Smooth muscle cell (in vitro differentiated cells): ENCODE results near the gene KCNK3. TPM values are rescaled to one million over a fixed set of nuclear protein-coding genes. Genes with fewer than 3 reads are reported as not detected.

ENCODE experiments used
- DNase-seq: peaks from one replicate; lab custom pipeline; 2025; ENCODE audit not compliant: unreplicated experiment; lab: John Stamatoyannopoulos, UW
- H2AFZ ChIP-seq: fragments of 200-600 bp; sonication (generic); 2 replicates; pipeline ENCODE4 v1.6.0; 2016; ENCODE audit warnings: antibody characterized with exemption, low read depth, mild to moderate bottlenecking
- H3F3A ChIP-seq: fragments of 200-600 bp; sonication (generic); 2 replicates; pipeline ENCODE4 v1.6.0; 2017; ENCODE audit warnings: antibody characterized with exemption, low read depth
- H3K27ac ChIP-seq: fragments of 200-600 bp; sonication (generic); 2 replicates; pipeline ENCODE4 v1.5.1; 2016; ENCODE audit warnings: low read depth, mild to moderate bottlenecking
- H3K27me3 ChIP-seq: fragments of 200-600 bp; sonication (generic); 2 replicates; pipeline ENCODE4 v1.6.1; 2016; ENCODE audit warnings: low read depth, mild to moderate bottlenecking
- H3K36me3 ChIP-seq: fragments of 200-600 bp; sonication (generic); 2 replicates; pipeline ENCODE4 v1.5.1; 2016; ENCODE audit warnings: low read depth
- H3K4me1 ChIP-seq: fragments of 200-600 bp; sonication (generic); 2 replicates; pipeline ENCODE4 v1.5.1; 2016; ENCODE audit warnings: low read depth
- H3K4me2 ChIP-seq: fragments of 200-600 bp; sonication (generic); 2 replicates; pipeline ENCODE4 v1.6.0; 2016; ENCODE audit warnings: mild to moderate bottlenecking
- H3K4me3 ChIP-seq: fragments of 200-600 bp; sonication (generic); 2 replicates; pipeline ENCODE4 v1.5.1; 2016; ENCODE audit warnings: mild to moderate bottlenecking
- H3K79me2 ChIP-seq: fragments of 200-600 bp; sonication (generic); 2 replicates; pipeline ENCODE4 v1.6.0; 2016; ENCODE audit warnings: low read depth, mild to moderate bottlenecking
- H3K9ac ChIP-seq: fragments of 200-600 bp; sonication (generic); 2 replicates; pipeline ENCODE4 v1.6.0; 2016; ENCODE audit warnings: low read depth
- H3K9me3 ChIP-seq: fragments of 200-600 bp; sonication (generic); replicated peaks from 2 replicates; pipeline ENCODE4 v1.5.1; 2016; ENCODE audit warnings: low read depth
- H4K20me1 ChIP-seq: fragments of 200-600 bp; sonication (generic); 2 replicates; pipeline ENCODE4 v1.6.0; 2016; ENCODE audit warnings: low read depth
- WGBS: methylation state at CpG from one replicate; pipeline ENCODE4 v1.1.7; 2016; ENCODE audit warnings: low lambda C conversion rate; 5-methylcytosine and 5-hydroxymethylcytosine counted together
- polyA plus RNA-seq: library from polyadenylated mRNA; unstranded; fragments of >200 nt; fragmentation: Nextera tagmentation; extraction: Ambion mirVana; gene quantifications from 2 replicates; pipeline ENCODE4 v1.2.1, GENCODE V29; 2016
- total RNA-seq: library from RNA; depleted of rRNA; stranded (reverse); fragments of >200 nt; gene quantifications from 2 replicates; pipeline ENCODE4 v1.2.3, GENCODE V29; 2014
- TF ChIP-seq, protein P1 (sequence below): fragments of 200-600 bp; sonication (generic); IDR thresholded peaks from 2 replicates; pipeline ENCODE4 v1.5.1; 2017; ENCODE audit warnings: borderline replicate concordance, mild to moderate bottlenecking, antibody characterized with exemption; ENCODE audit not compliant: insufficient read depth, poor library complexity, severe bottlenecking

Gene KCNK3
- total and polyA plus RNA-seq, 2 experiments from 2014 or later = 1.1 to 7.5 TPM

DNA sequence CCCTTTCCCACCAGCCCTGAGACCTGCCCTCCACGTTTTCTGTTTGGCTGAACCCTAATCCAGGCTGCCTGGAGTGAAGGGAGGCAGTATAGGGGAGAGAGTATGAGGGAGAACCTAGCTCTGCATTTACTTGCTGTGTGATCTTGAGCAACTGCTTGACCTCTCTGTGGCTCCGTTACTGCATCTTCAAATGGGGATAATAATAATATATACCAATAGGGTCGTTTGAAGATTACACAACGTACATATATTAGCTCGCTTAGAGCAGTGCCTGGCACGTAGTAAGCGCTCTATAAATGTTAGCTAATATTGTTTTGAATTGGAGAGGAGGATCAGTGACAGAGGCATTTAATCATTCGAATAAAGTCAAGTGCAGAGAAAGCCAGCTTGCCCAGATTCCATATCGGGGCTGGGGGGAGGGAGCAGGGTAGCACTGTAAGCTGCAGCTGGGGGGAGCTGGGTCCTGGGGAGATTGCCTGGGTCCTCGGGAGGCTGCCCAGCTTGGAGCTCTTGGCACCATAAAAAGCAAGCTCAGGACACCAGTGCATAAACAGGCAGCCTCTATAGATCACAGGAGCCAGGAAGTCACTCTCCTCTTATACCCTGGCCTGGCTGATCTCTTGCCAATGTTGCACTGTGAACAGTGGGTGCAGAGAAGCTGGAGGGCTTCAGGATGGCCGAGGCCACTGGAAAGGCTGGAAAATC, 19.1 kb downstream of the KCNK3 start:
- Histone ChIP-seq H2AFZ (no peak overlapping the region), H3K4me3 (no peak overlapping the region), H3K9ac (no peak overlapping the region), H3K79me2 (no peaks in the 10 kb centered on the region), H3K27me3 (no peaks in the 10 kb centered on the region), H3K4me2 (no peak overlapping the region), H3F3A (no peaks in the 10 kb centered on the region), H4K20me1 (no peaks in the 10 kb centered on the region), H3K36me3 (no peaks in the 10 kb centered on the region), H3K27ac (no peak overlapping the region), H3K9me3 (no peaks in the 10 kb centered on the region), H3K4me1 (peaks cover 18% of the 10 kb centered on the region)
- 75% methylated on average over 11 of the region's 11 CpGs for WGBS
- TF ChIP-seq, protein P1, sequence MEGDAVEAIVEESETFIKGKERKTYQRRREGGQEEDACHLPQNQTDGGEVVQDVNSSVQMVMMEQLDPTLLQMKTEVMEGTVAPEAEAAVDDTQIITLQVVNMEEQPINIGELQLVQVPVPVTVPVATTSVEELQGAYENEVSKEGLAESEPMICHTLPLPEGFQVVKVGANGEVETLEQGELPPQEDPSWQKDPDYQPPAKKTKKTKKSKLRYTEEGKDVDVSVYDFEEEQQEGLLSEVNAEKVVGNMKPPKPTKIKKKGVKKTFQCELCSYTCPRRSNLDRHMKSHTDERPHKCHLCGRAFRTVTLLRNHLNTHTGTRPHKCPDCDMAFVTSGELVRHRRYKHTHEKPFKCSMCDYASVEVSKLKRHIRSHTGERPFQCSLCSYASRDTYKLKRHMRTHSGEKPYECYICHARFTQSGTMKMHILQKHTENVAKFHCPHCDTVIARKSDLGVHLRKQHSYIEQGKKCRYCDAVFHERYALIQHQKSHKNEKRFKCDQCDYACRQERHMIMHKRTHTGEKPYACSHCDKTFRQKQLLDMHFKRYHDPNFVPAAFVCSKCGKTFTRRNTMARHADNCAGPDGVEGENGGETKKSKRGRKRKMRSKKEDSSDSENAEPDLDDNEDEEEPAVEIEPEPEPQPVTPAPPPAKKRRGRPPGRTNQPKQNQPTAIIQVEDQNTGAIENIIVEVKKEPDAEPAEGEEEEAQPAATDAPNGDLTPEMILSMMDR = no peak
- no peak for DNase-seq

DNA sequence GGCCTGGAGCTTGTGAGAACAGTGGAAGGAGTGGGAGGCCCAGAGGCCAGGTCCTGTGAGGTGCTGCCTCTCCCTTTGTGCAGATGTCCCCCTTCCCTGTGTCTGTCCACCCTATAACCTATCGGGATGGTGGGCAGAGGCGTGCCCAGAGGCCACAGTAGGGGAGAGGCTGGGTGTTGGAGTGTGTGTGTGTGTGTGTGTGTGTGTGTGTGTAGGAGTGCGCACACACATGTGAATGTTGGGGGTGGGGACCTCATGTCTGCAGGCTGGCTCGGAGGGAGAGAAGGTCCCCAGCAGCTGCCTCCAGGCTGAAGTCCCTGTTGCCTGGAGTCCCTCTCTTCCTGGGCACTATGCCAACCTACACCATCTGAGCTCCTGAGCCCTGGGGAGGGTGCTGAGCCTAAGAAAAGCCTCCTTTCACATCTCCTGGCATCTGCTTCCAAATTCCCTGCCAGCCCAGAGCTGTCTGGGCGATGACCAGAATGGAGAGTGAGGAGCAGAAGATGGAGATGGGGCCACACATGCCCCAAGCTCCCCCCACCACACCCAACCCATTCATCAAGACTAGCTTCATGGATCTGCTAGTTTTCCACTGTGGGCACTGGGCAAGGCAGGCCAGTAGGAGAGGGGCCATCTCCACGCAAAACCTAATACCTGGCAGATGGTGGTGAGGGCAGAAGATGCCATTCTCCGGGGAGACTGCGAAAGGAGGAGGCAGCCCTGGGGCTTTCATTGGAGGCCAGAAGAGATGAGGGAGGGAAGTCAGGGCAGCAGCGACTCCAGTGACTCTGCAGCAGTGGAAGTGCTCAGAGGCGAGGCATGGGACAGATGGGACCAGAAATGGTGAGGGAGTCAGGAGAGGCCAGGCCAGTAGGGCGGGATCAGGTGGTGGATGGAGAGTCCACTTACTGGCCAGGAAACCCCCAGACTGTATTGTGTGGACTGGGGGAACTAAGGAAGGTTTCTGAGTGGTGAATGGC, 20.3 kb downstream of the KCNK3 start:
- 91% methylated on average over 10 of the region's 11 CpGs for WGBS
- Histone ChIP-seq H3K9ac (no peak overlapping the region), H3K79me2 (no peaks in the 10 kb centered on the region), H3K4me1 (peaks cover 11% of the 10 kb centered on the region), H3K9me3 (no peaks in the 10 kb centered on the region), H3K4me3 (no peak overlapping the region), H3F3A (no peaks in the 10 kb centered on the region), H3K27me3 (no peaks in the 10 kb centered on the region), H4K20me1 (no peaks in the 10 kb centered on the region), H2AFZ (no peak overlapping the region), H3K27ac (no peak overlapping the region), H3K36me3 (no peaks in the 10 kb centered on the region), H3K4me2 (no peak overlapping the region)
- TF ChIP-seq, protein P1 = no peak
- no peak for DNase-seq

DNA sequence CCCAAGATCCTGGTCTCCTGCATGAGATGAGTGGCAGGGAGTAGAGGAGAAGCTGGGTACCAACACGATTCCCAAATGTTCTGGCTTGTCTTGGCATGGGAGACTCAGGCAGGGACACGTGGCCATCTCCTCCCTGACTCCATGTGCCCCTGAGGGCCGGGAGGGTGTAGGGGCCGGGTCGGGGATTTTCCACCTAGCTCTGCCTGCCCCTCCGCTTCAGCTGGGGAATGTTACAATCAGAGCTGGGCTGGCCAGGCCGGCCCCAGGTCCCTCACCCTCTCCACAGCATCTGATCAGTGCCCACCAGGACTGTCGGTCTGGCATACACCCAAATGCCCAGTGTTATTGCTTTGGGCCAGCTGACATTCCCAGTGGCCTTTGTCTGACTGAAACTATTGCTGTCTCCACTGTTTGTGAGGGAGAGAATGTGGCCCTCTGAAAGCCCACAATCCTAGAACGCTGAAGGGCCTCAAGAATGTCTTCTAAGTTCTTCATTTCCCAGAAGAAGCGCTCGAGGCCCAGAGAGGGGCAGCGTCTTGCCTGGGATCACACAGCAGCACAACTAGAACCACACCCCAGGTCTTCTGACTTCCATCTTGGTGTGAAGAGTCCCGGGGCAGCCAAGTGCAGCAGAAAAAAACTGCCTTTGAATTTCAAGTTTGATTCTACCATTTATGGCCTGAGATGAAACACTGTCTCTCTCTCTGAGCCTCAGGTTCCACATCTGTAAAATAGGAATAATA, 23.2 kb downstream of the KCNK3 start:
- Histone ChIP-seq H4K20me1 (no peaks in the 10 kb centered on the region), H3K4me1 (peaks cover 7% of the 10 kb centered on the region), H3K4me3 (no peak overlapping the region), H2AFZ (no peak overlapping the region), H3K9me3 (no peaks in the 10 kb centered on the region), H3K9ac (no peak overlapping the region), H3K4me2 (no peak overlapping the region), H3K79me2 (no peaks in the 10 kb centered on the region), H3K27me3 (no peaks in the 10 kb centered on the region), H3F3A (no peaks in the 10 kb centered on the region), H3K27ac (no peak overlapping the region), H3K36me3 (no peaks in the 10 kb centered on the region)
- TF ChIP-seq, protein P1 = no peak
- WGBS = 90% methylated on average over 13 of the region's 13 CpGs
- DNase-seq = no peak
